Smooth muscle cell (in vitro differentiated cells): ENCODE data around the gene MRPS31. TPM values are rescaled to one million over a fixed set of nuclear protein-coding genes. Genes with fewer than 3 reads are reported as not detected.

Source experiments
- DNase-seq: peaks from one replicate; lab custom pipeline; 2025; ENCODE audit not compliant: unreplicated experiment; lab: John Stamatoyannopoulos, UW
- H2AFZ ChIP-seq: fragments of 200-600 bp; sonication (generic); 2 replicates; pipeline ENCODE4 v1.6.0; 2016; ENCODE audit warnings: antibody characterized with exemption, low read depth, mild to moderate bottlenecking
- H3F3A ChIP-seq: fragments of 200-600 bp; sonication (generic); 2 replicates; pipeline ENCODE4 v1.6.0; 2017; ENCODE audit warnings: antibody characterized with exemption, low read depth
- H3K27ac ChIP-seq: fragments of 200-600 bp; sonication (generic); 2 replicates; pipeline ENCODE4 v1.5.1; 2016; ENCODE audit warnings: low read depth, mild to moderate bottlenecking
- H3K27me3 ChIP-seq: fragments of 200-600 bp; sonication (generic); 2 replicates; pipeline ENCODE4 v1.6.1; 2016; ENCODE audit warnings: low read depth, mild to moderate bottlenecking
- H3K36me3 ChIP-seq: fragments of 200-600 bp; sonication (generic); 2 replicates; pipeline ENCODE4 v1.5.1; 2016; ENCODE audit warnings: low read depth
- H3K4me1 ChIP-seq: fragments of 200-600 bp; sonication (generic); 2 replicates; pipeline ENCODE4 v1.5.1; 2016; ENCODE audit warnings: low read depth
- H3K4me2 ChIP-seq: fragments of 200-600 bp; sonication (generic); 2 replicates; pipeline ENCODE4 v1.6.0; 2016; ENCODE audit warnings: mild to moderate bottlenecking
- H3K4me3 ChIP-seq: fragments of 200-600 bp; sonication (generic); 2 replicates; pipeline ENCODE4 v1.5.1; 2016; ENCODE audit warnings: mild to moderate bottlenecking
- H3K79me2 ChIP-seq: fragments of 200-600 bp; sonication (generic); 2 replicates; pipeline ENCODE4 v1.6.0; 2016; ENCODE audit warnings: low read depth, mild to moderate bottlenecking
- H3K9ac ChIP-seq: fragments of 200-600 bp; sonication (generic); 2 replicates; pipeline ENCODE4 v1.6.0; 2016; ENCODE audit warnings: low read depth
- H3K9me3 ChIP-seq: fragments of 200-600 bp; sonication (generic); replicated peaks from 2 replicates; pipeline ENCODE4 v1.5.1; 2016; ENCODE audit warnings: low read depth
- H4K20me1 ChIP-seq: fragments of 200-600 bp; sonication (generic); 2 replicates; pipeline ENCODE4 v1.6.0; 2016; ENCODE audit warnings: low read depth
- WGBS: methylation state at CpG from one replicate; pipeline ENCODE4 v1.1.7; 2016; ENCODE audit warnings: low lambda C conversion rate; 5-methylcytosine and 5-hydroxymethylcytosine counted together
- polyA plus RNA-seq: library from polyadenylated mRNA; unstranded; fragments of >200 nt; fragmentation: Nextera tagmentation; extraction: Ambion mirVana; gene quantifications from 2 replicates; pipeline ENCODE4 v1.2.1, GENCODE V29; 2016
- total RNA-seq: library from RNA; depleted of rRNA; stranded (reverse); fragments of >200 nt; gene quantifications from 2 replicates; pipeline ENCODE4 v1.2.3, GENCODE V29; 2014
- TF ChIP-seq, protein P1 (sequence below): fragments of 200-600 bp; sonication (generic); IDR thresholded peaks from 2 replicates; pipeline ENCODE4 v1.5.1; 2017; ENCODE audit warnings: borderline replicate concordance, mild to moderate bottlenecking, antibody characterized with exemption; ENCODE audit not compliant: insufficient read depth, poor library complexity, severe bottlenecking

Gene MRPS31
- total RNA-seq (25.2 and 34.9 TPM in 2 replicates), polyA plus RNA-seq (18.8 and 23.9 TPM in 2 replicates)

DNA sequence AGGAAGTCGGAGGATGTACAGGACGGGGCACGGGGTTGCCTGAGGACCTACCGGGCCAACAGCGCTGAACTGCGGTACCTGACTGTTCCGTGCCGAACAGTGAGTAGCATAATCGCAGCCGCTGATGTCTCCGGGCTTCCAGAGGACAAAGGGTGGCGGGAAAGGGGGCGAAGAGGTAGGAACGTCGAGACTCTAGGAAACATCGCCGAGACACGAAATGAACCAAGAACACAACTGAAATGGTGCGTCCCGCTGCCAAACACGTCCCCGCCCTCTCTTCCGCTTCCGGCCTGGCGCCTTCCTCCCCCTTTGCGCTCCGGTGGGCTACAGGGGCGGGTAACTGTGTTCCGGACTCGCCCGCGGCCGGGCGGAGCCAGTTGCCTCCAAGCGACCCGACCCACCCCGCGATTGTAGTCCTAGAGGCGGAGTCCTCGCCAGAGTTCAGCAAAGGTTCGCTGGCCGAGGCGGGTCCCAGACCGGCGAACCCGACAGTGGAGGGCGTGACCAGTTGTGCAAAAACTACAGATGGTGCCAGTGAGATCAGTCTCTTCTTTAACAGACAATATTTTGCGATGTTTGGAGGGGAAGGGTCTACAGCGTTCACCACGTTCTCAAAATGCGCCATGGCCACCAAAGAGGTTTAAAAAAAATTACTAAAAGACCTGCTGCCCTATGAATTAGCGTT, at the start of gene MRPS31:
Gene MRPS31, minus strand, starts transcription at position 257 of the 685 bp plus-strand sequence. Its CDS starts 54 bp downstream, at position 203.
- TF ChIP-seq, protein P1, sequence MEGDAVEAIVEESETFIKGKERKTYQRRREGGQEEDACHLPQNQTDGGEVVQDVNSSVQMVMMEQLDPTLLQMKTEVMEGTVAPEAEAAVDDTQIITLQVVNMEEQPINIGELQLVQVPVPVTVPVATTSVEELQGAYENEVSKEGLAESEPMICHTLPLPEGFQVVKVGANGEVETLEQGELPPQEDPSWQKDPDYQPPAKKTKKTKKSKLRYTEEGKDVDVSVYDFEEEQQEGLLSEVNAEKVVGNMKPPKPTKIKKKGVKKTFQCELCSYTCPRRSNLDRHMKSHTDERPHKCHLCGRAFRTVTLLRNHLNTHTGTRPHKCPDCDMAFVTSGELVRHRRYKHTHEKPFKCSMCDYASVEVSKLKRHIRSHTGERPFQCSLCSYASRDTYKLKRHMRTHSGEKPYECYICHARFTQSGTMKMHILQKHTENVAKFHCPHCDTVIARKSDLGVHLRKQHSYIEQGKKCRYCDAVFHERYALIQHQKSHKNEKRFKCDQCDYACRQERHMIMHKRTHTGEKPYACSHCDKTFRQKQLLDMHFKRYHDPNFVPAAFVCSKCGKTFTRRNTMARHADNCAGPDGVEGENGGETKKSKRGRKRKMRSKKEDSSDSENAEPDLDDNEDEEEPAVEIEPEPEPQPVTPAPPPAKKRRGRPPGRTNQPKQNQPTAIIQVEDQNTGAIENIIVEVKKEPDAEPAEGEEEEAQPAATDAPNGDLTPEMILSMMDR = no peak
- peak within 1 kb of the TSS; percentile 99 for H3K4me2 ChIP-seq
- peaks cover 20% of the 10 kb centered on the region for H3K79me2 ChIP-seq
- peak within 1 kb of the TSS; percentile 94 for H3K4me3 ChIP-seq
- no peaks in the 10 kb centered on the region for H3K27me3 ChIP-seq
- peak within 1 kb of the TSS; percentile 89 for H3K9ac ChIP-seq
- H3K36me3 ChIP-seq = no peaks in the 10 kb centered on the region
- H2AFZ ChIP-seq = peak within 1 kb of the TSS; percentile 95
- H4K20me1 ChIP-seq = no peaks in the 10 kb centered on the region
- peaks cover 9% of the 10 kb centered on the region for H3K4me1 ChIP-seq
- WGBS = 1% methylated on average over 50 of the region's 52 CpGs
- H3K27ac ChIP-seq = peak within 1 kb of the TSS; percentile 81
- H3F3A ChIP-seq = no peaks in the 10 kb centered on the region
- peak; percentile 81 for DNase-seq
- no peaks in the 10 kb centered on the region for H3K9me3 ChIP-seq

- H3K27ac ChIP-seq = no peak overlapping the region
- no peaks in the 10 kb centered on the region for H3F3A ChIP-seq
- no peaks in the 10 kb centered on the region for H3K79me2 ChIP-seq
- no peak overlapping the region for H3K9ac ChIP-seq
- no peak overlapping the region for H2AFZ ChIP-seq
- TF ChIP-seq, protein P1 = no peak
- no peaks in the 10 kb centered on the region for H3K9me3 ChIP-seq
- no peak overlapping the region for H3K4me3 ChIP-seq
- no peaks in the 10 kb centered on the region for H3K27me3 ChIP-seq
- 79% methylated on average over 1 of the region's 1 CpG for WGBS
- H3K4me1 ChIP-seq = no peaks in the 10 kb centered on the region
- H4K20me1 ChIP-seq = no peaks in the 10 kb centered on the region
- DNase-seq = no peak
- H3K4me2 ChIP-seq = no peak overlapping the region
- no peaks in the 10 kb centered on the region for H3K36me3 ChIP-seq
Measured at GRCh38 chr13:40819797-40820315, 48.9 kb upstream of the MRPS31 start.

- no peaks in the 10 kb centered on the region for H3K4me1 ChIP-seq
- H3K27ac ChIP-seq = no peak overlapping the region
- WGBS = 91% methylated on average over 5 of the region's 5 CpGs
- TF ChIP-seq, protein P1 = no peak
- H3K27me3 ChIP-seq = no peaks in the 10 kb centered on the region
- no peak overlapping the region for H3K9ac ChIP-seq
- no peak overlapping the region for H3K4me2 ChIP-seq
- H3K79me2 ChIP-seq = no peaks in the 10 kb centered on the region
- no peak for DNase-seq
- no peaks in the 10 kb centered on the region for H3K9me3 ChIP-seq
- no peaks in the 10 kb centered on the region for H3F3A ChIP-seq
- no peaks in the 10 kb centered on the region for H4K20me1 ChIP-seq
- no peaks in the 10 kb centered on the region for H3K36me3 ChIP-seq
- H2AFZ ChIP-seq = no peak overlapping the region
- no peak overlapping the region for H3K4me3 ChIP-seq
Measured at GRCh38 chr13:40818926-40819325, 47.9 kb upstream of the MRPS31 start.

- no peaks in the 10 kb centered on the region for H3K36me3 ChIP-seq
- DNase-seq = no peak
- H3K4me3 ChIP-seq = no peak overlapping the region
- WGBS = 90% methylated on average over 2 of the region's 2 CpGs
- no peaks in the 10 kb centered on the region for H3K27me3 ChIP-seq
- no peak overlapping the region for H3K9ac ChIP-seq
- no peaks in the 10 kb centered on the region for H3F3A ChIP-seq
- TF ChIP-seq, protein P1 = no peak
- H3K4me1 ChIP-seq = no peaks in the 10 kb centered on the region
- H2AFZ ChIP-seq = no peak overlapping the region
- H4K20me1 ChIP-seq = no peaks in the 10 kb centered on the region
- no peaks in the 10 kb centered on the region for H3K9me3 ChIP-seq
- no peak overlapping the region for H3K27ac ChIP-seq
- H3K4me2 ChIP-seq = no peak overlapping the region
- H3K79me2 ChIP-seq = no peaks in the 10 kb centered on the region
Measured at GRCh38 chr13:40814803-40815202, 43.8 kb upstream of the MRPS31 start.
